Heart left ventricle (tissue), 16 donors: Measurements from ENCODE around the gene USP10. TPM values are rescaled to one million over a fixed set of nuclear protein-coding genes. Genes with fewer than 3 reads are reported as not detected.

Source experiments
- ATAC-seq, 4 donors: fragments of 200-7000 bp; cut with Tn5 transposase; one replicate each; pipeline ENCODE4 v1.9.1; 2020 to 2022; ENCODE audit warnings: moderate library complexity in 4 of 4, mild to moderate bottlenecking in 3 of 4, moderate number of reproducible peaks in 1 of 4
- DNase-seq, 5 donors: peaks; one replicate each; pipeline ENCODE4 v3.0.0-alpha.2; 2020
- H3K27ac ChIP-seq, 12 donors: fragments of 200-600 bp; sonication (generic) in 4 of 12; one replicate each; pipeline versions ENCODE4 v1.5.0 to v1.8.0; 2016 to 2022; ENCODE audit warnings: mild to moderate bottlenecking in 2 of 12
- H3K27me3 ChIP-seq, 9 donors: fragments of 200-600 bp; sonication (generic) in 2 of 9; one replicate each; pipeline versions ENCODE4 v1.5.1 to v1.8.0; 2016 to 2022; ENCODE audit warnings: mild to moderate bottlenecking in 3 of 9
- H3K36me3 ChIP-seq, 9 donors: fragments of 200-600 bp; sonication (generic) in 2 of 9; one replicate each; pipeline versions ENCODE4 v1.5.0 to v1.8.0; 2018 to 2022; ENCODE audit warnings: mild to moderate bottlenecking in 2 of 9
- H3K4me1 ChIP-seq, 12 donors: fragments of 200-600 bp; sonication (generic) in 4 of 12; one replicate each; pipeline versions ENCODE4 v1.5.0 to v1.8.0; 2016 to 2022; ENCODE audit warnings: mild to moderate bottlenecking in 3 of 12
- H3K4me3 ChIP-seq, 12 donors: fragments of 200-600 bp; sonication (generic) in 4 of 12; one replicate each; pipeline versions ENCODE4 v1.5.0 to v1.8.0; 2017 to 2022; ENCODE audit warnings: mild to moderate bottlenecking in 9 of 12, moderate library complexity in 4 of 12
- H3K9me3 ChIP-seq, 12 donors: fragments of 200-600 bp; sonication (generic) in 4 of 12; one replicate each; pipeline versions ENCODE4 v1.5.0 to v1.8.0; 2016 to 2022; ENCODE audit warnings: mild to moderate bottlenecking in 1 of 12
- CTCF ChIP-seq, 12 donors: fragments of 200-600 bp; sonication (generic) in 4 of 12; IDR thresholded peaks; one replicate each; pipeline versions ENCODE4 v1.5.0 to v1.8.0; 2018 to 2022; ENCODE audit warnings: antibody characterized with exemption in 12 of 12, mild to moderate bottlenecking in 5 of 12
- POLR2A ChIP-seq, 2 donors: fragments of 450-650 bp; IDR thresholded peaks; one replicate each; pipeline ENCODE4 v1.6.1; 2017; ENCODE audit warnings: antibody characterized with exemption in 2 of 2, mild to moderate bottlenecking in 2 of 2, moderate library complexity in 2 of 2
- WGBS, 4 donors: extraction: QIAGEN DNeasy Blood & Tissue Kit in 2 of 4; methylation state at CpG; one replicate each; pipeline versions ENCODE4 v1.1.5 to v1.1.7; 2013 to 2018; 5-methylcytosine and 5-hydroxymethylcytosine counted together
- intact Hi-C, 10 donors: fragments of 100-400 bp; cut with DNase I; formaldehyde crosslinking; loops; one replicate each; pipeline versions ENCODE4 v1.11.1 to v1.14.2; 2022
- polyA plus RNA-seq, 2 donors: library from polyadenylated mRNA; stranded (reverse); fragments of 200-250 nt; gene quantifications; one replicate each; pipeline ENCODE4 v1.2.3, GENCODE V29; 2013
- total RNA-seq, 9 donors: library from RNA; depleted of rRNA in 2 of 9; stranded (reverse); fragments of >200 nt in 2 of 9; fragmentation: NEBNext Ultra II Directional in 3 of 9; extraction: Animal tissue kit (Norgen Biotek cat#: 25700) in 3 of 9; gene quantifications; one replicate each; pipeline versions ENCODE4 v1.1.0 to v1.2.4, GENCODE V29; 2016 to 2023
- donor health status: ischemic (EF 13 %, LVEDD 7.1; RV severe dilation, severe dysfunction).
- donor health status: healthy with polysubstance abuse.
- donor health status: DM: no; HTN: yes; CAD: no.
- donor health status: DM: no; HTN: no; CAD: no.
- donor health status: ischemic (EF 25% LVEDD 6.9; RV normal size, moderate dysfunction).
- donor health status: ischemic (EF 25% LVEDD 5.7; RV mildly dilated, moderate dysfunction).
- donor health status: healthy.
- donor health status: DM: yes; HTN: yes; CAD: no.
- donor health status: ischemic (EF 35%, LVEDD 5.7; RV mildly dilated, moderate dysfunction).
- donor health status: nonischemic (EF 11% LVEDD 7.7; RV severe dilation, severe dysfunction).
- donor health status: DM: yes; HTN: yes; CAD: no.
- donor health status: PGD.
- donor health status: ischemic (EF 29% LVEDD 5.4; RV normal size, mild dysfunction).
- donor health status: nonischemic (EF 23%, LVEDD 6.1; RV moderate dilation, normal function).

The USP10 gene
- total and polyA plus RNA-seq, 11 donors = 17.8 to 73.5 (median 61.6) TPM

DNA sequence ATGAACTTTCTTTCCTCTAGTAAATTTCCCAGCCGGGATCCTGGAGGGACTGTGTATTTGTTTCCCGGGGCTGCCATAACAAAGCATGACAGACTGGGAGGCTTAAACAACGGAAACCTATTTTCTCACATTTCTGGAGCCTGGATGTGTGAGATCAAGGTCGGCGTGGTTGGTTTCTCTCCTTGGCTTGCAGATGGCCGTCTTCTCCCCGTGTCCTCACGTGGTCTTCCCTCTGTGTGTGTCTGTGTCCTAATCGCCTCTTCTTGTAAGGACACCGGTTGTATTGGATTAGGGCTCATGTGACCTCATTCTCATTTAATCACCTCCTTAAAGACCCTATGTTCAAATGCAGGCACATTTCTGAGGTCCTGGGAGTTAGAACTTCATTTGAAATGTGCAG, 22.0 kb upstream of the USP10 start:
- no peaks in the 10 kb centered on the region for H3K36me3 ChIP-seq
- H3K27me3 ChIP-seq = peaks cover 0 to 3% (median 0%) of the 10 kb centered on the region in 9 donors
- intact Hi-C loops = loop anchor here in 1 of 10 donors (10.0 kb wide), 1 partner anchor 297 kb away; no protein-coding TSS in a partner anchor
- no peak overlapping the region for H3K4me3 ChIP-seq
- H3K27ac ChIP-seq = no peak overlapping the region
- H3K4me1 ChIP-seq = no peaks in the 10 kb centered on the region
- no peak for DNase-seq
- WGBS, 4 donors = 70 to 79% (median 75%) methylated on average over 10 of the region's 10 CpGs
- H3K9me3 ChIP-seq = no peaks in the 10 kb centered on the region
- TF ChIP-seq POLR2A (IDR thresholded peaks at IDR 0.05) = no peak
- no peak for TF ChIP-seq CTCF (IDR thresholded peaks at IDR 0.05)
- ATAC-seq = no peak

DNA sequence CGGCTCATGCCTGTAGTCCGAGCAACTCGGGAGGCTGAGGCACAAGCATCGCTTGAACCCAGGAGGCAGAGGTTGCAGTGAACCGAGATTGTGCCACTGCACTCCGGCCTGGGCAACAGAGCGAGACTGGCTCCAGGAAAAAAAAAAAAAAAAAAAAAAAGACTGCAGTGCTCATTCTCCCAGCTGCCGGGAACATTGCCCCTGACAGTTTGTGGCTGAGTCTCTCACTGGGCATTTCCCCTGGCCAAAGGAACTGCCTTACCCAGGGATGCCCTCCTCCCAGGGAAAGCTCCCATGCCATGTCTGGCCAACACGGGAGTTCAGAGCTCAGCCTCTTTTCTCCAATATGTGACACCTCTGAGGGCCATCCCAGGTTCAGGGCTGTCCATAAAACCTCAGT, 21.3 kb upstream of the USP10 start:
- intact Hi-C loops = loop anchor here in 1 of 10 donors (10.0 kb wide), 1 partner anchor 296 kb away; no protein-coding TSS in a partner anchor
- 87 to 95% (median 91%) methylated on average over 9 of the region's 9 CpGs for WGBS, 4 donors
- ATAC-seq = no peak
- no peak overlapping the region for H3K4me3 ChIP-seq
- DNase-seq = no peak
- no peaks in the 10 kb centered on the region for H3K36me3 ChIP-seq
- H3K4me1 ChIP-seq = no peaks in the 10 kb centered on the region
- no peak for TF ChIP-seq POLR2A (IDR thresholded peaks at IDR 0.05)
- no peak for TF ChIP-seq CTCF (IDR thresholded peaks at IDR 0.05)
- peaks cover 0 to 3% (median 0%) of the 10 kb centered on the region in 9 donors for H3K27me3 ChIP-seq
- H3K27ac ChIP-seq = no peak overlapping the region
- H3K9me3 ChIP-seq = no peaks in the 10 kb centered on the region

- no peaks in the 10 kb centered on the region for H3K36me3 ChIP-seq
- H3K9me3 ChIP-seq = no peaks in the 10 kb centered on the region
- DNase-seq = no peak
- no peaks in the 10 kb centered on the region for H3K4me1 ChIP-seq
- no peak overlapping the region for H3K27ac ChIP-seq
- no peak overlapping the region for H3K4me3 ChIP-seq
- ATAC-seq = no peak
- TF ChIP-seq POLR2A (IDR thresholded peaks at IDR 0.05) = no peak
- no peak for TF ChIP-seq CTCF (IDR thresholded peaks at IDR 0.05)
- intact Hi-C loops = no loop called here
- peaks cover 0 to 6% (median 0%) of the 10 kb centered on the region in 9 donors for H3K27me3 ChIP-seq
- WGBS, 4 donors = 81 to 88% (median 83%) methylated on average over 10 of the region's 10 CpGs
Measured at GRCh38 chr16:84680165-84680842, 19.5 kb upstream of the USP10 start.

- H3K4me1 ChIP-seq = no peaks in the 10 kb centered on the region
Measured at GRCh38 chr16:84680843-84681629, 18.8 kb upstream of the USP10 start.

More at GRCh38 chr16:84680843-84681629, 18.8 kb upstream of the USP10 start:
- Histone ChIP-seq H3K9me3 (no peaks in the 10 kb centered on the region), H3K4me3 (no peak overlapping the region), H3K36me3 (no peaks in the 10 kb centered on the region), H3K27ac (no peak overlapping the region), H3K27me3 (peaks cover 0 to 6% (median 0%) of the 10 kb centered on the region in 9 donors)
- 89 to 95% (median 92%) methylated on average over 4 of the region's 4 CpGs for WGBS, 4 donors
- intact Hi-C loops = no loop called here
- DNase-seq = no peak
- TF ChIP-seq POLR2A (IDR thresholded peaks at IDR 0.05) = no peak
- no peak for ATAC-seq
